ENCODE measurements around the gene ZNF536.

Gene ZNF536

GRCh38 chr19:30357580-30357954, 14.6 kb upstream of the ZNF536 start:
- H3K79me2 ChIP-seq (ENCODE audit: control insufficient read depth, insufficient read depth, low read length, unreplicated experiment): no peaks in the 10 kb centered on the region
- no peak overlapping the region for H3K4me3 ChIP-seq (ENCODE audit: low read depth, low read length)
- H3K4me1 ChIP-seq (ENCODE audit: control insufficient read depth, insufficient read depth, low read length, unreplicated experiment): no peaks in the 10 kb centered on the region
- no peak overlapping the region for H2AFZ ChIP-seq (ENCODE audit: low read length, unreplicated experiment)
- H3K27ac ChIP-seq (ENCODE audit: low read depth, low read length): no peak overlapping the region
- no peaks in the 10 kb centered on the region for H3K27me3 ChIP-seq (ENCODE audit: insufficient read depth, low read length)
- no peaks in the 10 kb centered on the region for H3K36me3 ChIP-seq (ENCODE audit: insufficient read depth, low read length)

DNA sequence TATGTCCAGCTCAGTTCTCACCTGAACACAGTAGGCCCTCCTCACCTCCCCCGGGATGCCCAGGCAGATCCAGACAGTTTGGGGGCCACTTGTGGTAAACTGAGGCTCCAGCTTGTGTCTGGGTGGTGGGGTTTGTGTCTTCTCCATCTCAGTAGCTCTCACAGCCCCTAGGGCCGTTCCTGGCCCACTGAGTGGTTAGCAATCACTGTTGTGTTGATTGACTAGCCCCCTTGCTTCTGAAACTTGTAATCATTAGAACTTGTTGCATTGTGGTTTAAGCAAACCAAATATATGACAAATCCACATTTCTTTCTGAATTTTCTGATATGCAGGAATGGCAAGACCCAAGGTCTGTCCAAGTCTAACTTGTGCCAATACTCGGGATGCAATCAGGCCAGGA, 13.9 kb upstream of the ZNF536 start:
- Histone ChIP-seq H3K4me1 (ENCODE audit: control insufficient read depth, insufficient read depth, low read length, unreplicated experiment) (no peaks in the 10 kb centered on the region), H3K79me2 (ENCODE audit: control insufficient read depth, insufficient read depth, low read length, unreplicated experiment) (no peaks in the 10 kb centered on the region), H2AFZ (ENCODE audit: low read length, unreplicated experiment) (no peak overlapping the region), H3K4me3 (ENCODE audit: low read depth, low read length) (no peak overlapping the region), H3K27me3 (ENCODE audit: insufficient read depth, low read length) (no peaks in the 10 kb centered on the region), H3K27ac (ENCODE audit: low read depth, low read length) (no peak overlapping the region), H3K36me3 (ENCODE audit: insufficient read depth, low read length) (no peaks in the 10 kb centered on the region)

GRCh38 chr19:30358821-30359580, 13.2 kb upstream of the ZNF536 start:
- Histone ChIP-seq H3K4me3 (ENCODE audit: low read depth, low read length) (no peak overlapping the region), H3K27me3 (ENCODE audit: insufficient read depth, low read length) (no peaks in the 10 kb centered on the region), H3K36me3 (ENCODE audit: insufficient read depth, low read length) (no peaks in the 10 kb centered on the region), H2AFZ (ENCODE audit: low read length, unreplicated experiment) (no peak overlapping the region), H3K4me1 (ENCODE audit: control insufficient read depth, insufficient read depth, low read length, unreplicated experiment) (no peaks in the 10 kb centered on the region), H3K79me2 (ENCODE audit: control insufficient read depth, insufficient read depth, low read length, unreplicated experiment) (no peaks in the 10 kb centered on the region), H3K27ac (ENCODE audit: low read depth, low read length) (no peak overlapping the region)

- no peak overlapping the region for H2AFZ ChIP-seq (ENCODE audit: low read length, unreplicated experiment)
- no peaks in the 10 kb centered on the region for H3K79me2 ChIP-seq (ENCODE audit: control insufficient read depth, insufficient read depth, low read length, unreplicated experiment)
- no peaks in the 10 kb centered on the region for H3K27me3 ChIP-seq (ENCODE audit: insufficient read depth, low read length)
- no peaks in the 10 kb centered on the region for H3K36me3 ChIP-seq (ENCODE audit: insufficient read depth, low read length)
- H3K4me3 ChIP-seq (ENCODE audit: low read depth, low read length): no peak overlapping the region
- no peak overlapping the region for H3K27ac ChIP-seq (ENCODE audit: low read depth, low read length)
- no peaks in the 10 kb centered on the region for H3K4me1 ChIP-seq (ENCODE audit: control insufficient read depth, insufficient read depth, low read length, unreplicated experiment)
Observed at GRCh38 chr19:30359936-30360335, 12.2 kb upstream of the ZNF536 start.

GRCh38 chr19:30360376-30361106, 11.6 kb upstream of the ZNF536 start:
- H3K27me3 ChIP-seq (ENCODE audit: insufficient read depth, low read length): no peaks in the 10 kb centered on the region
- H3K27ac ChIP-seq (ENCODE audit: low read depth, low read length): no peak overlapping the region
- H3K4me1 ChIP-seq (ENCODE audit: control insufficient read depth, insufficient read depth, low read length, unreplicated experiment): no peaks in the 10 kb centered on the region
- no peak overlapping the region for H3K4me3 ChIP-seq (ENCODE audit: low read depth, low read length)
- H3K79me2 ChIP-seq (ENCODE audit: control insufficient read depth, insufficient read depth, low read length, unreplicated experiment): no peaks in the 10 kb centered on the region
- H3K36me3 ChIP-seq (ENCODE audit: insufficient read depth, low read length): no peaks in the 10 kb centered on the region
- H2AFZ ChIP-seq (ENCODE audit: low read length, unreplicated experiment): no peak overlapping the region

GRCh38 chr19:30361107-30361447, 11.1 kb upstream of the ZNF536 start:
- H3K4me1 ChIP-seq (ENCODE audit: control insufficient read depth, insufficient read depth, low read length, unreplicated experiment): no peaks in the 10 kb centered on the region
- no peak overlapping the region for H3K27ac ChIP-seq (ENCODE audit: low read depth, low read length)

DNA sequence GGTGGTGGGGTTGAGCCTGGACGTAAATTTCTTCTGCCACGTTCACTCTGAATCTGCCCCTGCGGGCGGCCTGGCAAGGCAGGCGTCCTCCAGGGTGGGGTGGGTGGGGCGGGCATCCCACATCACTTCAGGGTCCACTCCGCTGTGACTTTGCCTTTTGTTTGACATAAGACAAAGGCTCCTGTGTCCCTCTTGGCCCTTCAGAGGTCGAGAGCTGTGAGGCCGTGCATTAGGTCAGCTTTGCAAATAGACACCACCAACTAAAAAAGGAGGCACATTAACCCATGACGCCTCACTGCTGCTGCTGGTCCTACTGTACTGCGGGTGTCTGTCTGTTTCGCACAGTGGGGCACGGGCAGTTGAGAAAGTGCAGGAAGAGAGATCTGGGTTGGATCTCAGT, 10.5 kb upstream of the ZNF536 start:
- Histone ChIP-seq H2AFZ (ENCODE audit: low read length, unreplicated experiment) (no peak overlapping the region), H3K4me3 (ENCODE audit: low read depth, low read length) (no peak overlapping the region), H3K79me2 (ENCODE audit: control insufficient read depth, insufficient read depth, low read length, unreplicated experiment) (no peaks in the 10 kb centered on the region), H3K36me3 (ENCODE audit: insufficient read depth, low read length) (no peaks in the 10 kb centered on the region), H3K4me1 (ENCODE audit: control insufficient read depth, insufficient read depth, low read length, unreplicated experiment) (no peaks in the 10 kb centered on the region), H3K27ac (ENCODE audit: low read depth, low read length) (no peak overlapping the region), H3K27me3 (ENCODE audit: insufficient read depth, low read length) (no peaks in the 10 kb centered on the region)

More at GRCh38 chr19:30361107-30361447, 11.1 kb upstream of the ZNF536 start:
- Histone ChIP-seq H2AFZ (ENCODE audit: low read length, unreplicated experiment) (no peak overlapping the region), H3K4me3 (ENCODE audit: low read depth, low read length) (no peak overlapping the region), H3K27me3 (ENCODE audit: insufficient read depth, low read length) (no peaks in the 10 kb centered on the region), H3K36me3 (ENCODE audit: insufficient read depth, low read length) (no peaks in the 10 kb centered on the region), H3K79me2 (ENCODE audit: control insufficient read depth, insufficient read depth, low read length, unreplicated experiment) (no peaks in the 10 kb centered on the region)

DNA sequence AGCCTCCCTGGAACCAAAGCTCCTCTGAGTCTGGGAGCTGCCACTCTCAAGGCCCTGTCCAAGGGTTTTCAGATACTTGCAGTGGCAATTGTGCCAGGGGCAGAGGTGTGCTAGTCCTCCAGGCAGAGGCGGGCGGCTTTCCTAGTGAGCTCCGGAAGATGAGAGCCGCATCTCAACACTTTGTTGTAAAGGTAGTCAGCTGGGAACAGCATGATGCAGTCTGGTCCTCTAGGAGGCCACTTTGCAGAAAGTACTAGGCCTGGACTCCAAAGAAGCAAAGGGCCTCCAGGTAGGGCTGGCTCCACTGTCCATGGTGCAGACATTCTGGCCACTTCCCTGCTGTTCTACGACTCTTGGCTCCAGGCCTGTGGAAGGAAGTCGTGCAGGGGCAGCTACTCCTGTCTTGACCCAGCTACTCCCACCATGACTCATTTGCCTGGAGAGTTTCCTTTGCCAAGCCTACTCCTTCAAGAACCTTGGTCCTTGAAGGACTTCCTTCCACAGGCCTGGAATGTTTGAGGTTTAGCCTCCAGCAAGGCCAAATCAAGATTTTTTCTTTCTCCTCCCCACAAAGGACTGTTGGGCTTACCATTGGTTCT, 9.9 kb upstream of the ZNF536 start:
- Histone ChIP-seq H3K27ac (ENCODE audit: low read depth, low read length) (no peak overlapping the region), H3K4me3 (ENCODE audit: low read depth, low read length) (no peak overlapping the region), H3K36me3 (ENCODE audit: insufficient read depth, low read length) (no peaks in the 10 kb centered on the region), H3K27me3 (ENCODE audit: insufficient read depth, low read length) (no peaks in the 10 kb centered on the region), H3K4me1 (ENCODE audit: control insufficient read depth, insufficient read depth, low read length, unreplicated experiment) (no peaks in the 10 kb centered on the region), H3K79me2 (ENCODE audit: control insufficient read depth, insufficient read depth, low read length, unreplicated experiment) (no peaks in the 10 kb centered on the region), H2AFZ (ENCODE audit: low read length, unreplicated experiment) (no peak overlapping the region)

GRCh38 chr19:30363073-30363472, 9.1 kb upstream of the ZNF536 start:
- no peaks in the 10 kb centered on the region for H3K36me3 ChIP-seq (ENCODE audit: insufficient read depth, low read length)
- no peak overlapping the region for H3K4me3 ChIP-seq (ENCODE audit: low read depth, low read length)
- no peak overlapping the region for H3K27ac ChIP-seq (ENCODE audit: low read depth, low read length)
- H3K27me3 ChIP-seq (ENCODE audit: insufficient read depth, low read length): no peaks in the 10 kb centered on the region
- no peaks in the 10 kb centered on the region for H3K79me2 ChIP-seq (ENCODE audit: control insufficient read depth, insufficient read depth, low read length, unreplicated experiment)
- no peak overlapping the region for H2AFZ ChIP-seq (ENCODE audit: low read length, unreplicated experiment)
- H3K4me1 ChIP-seq (ENCODE audit: control insufficient read depth, insufficient read depth, low read length, unreplicated experiment): no peaks in the 10 kb centered on the region

DNA sequence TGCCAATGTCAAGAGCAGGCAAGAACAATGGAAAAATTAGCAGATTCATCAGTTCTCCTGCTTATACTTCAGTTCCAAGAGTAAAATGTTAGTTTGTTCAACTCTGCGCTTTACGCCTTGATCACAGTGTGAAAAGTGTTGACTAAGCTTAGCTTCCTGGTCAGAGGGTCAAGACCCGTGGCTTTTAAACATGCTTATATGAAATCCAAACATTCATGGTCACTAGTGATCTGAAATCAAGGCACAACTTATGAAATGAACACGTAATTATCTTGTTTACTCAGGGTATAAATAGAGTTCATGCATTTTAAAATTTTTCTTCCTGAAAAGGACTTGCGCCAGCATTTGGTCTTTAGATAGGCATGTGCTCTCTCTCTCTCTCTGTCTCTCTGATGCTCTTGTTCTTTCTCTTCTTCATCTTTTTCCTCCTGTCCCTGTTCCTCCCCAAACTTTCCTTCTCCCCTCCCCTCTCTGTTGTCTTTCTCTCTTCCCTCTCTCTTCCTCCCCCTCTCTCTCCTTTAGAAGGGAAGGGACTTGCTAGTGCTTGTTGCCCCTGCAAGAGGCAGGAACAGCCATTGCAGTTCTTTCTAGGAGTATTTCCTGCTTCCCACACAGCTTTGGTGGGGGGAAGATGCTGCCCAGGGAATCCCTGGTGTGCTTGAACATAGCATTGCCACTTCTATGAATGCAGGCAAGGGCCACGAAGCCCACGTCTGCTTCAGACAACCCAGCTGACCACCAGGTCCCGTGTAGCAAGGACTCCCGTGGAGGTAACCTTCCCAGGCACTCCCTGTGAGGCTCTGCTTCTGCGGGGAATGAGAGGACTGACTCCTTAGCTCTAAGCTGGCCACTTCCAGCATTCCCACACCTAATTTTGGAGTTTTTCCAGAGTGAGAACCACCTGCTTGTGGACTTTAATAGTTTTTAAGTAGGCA, 7.1 kb upstream of the ZNF536 start:
- H3K36me3 ChIP-seq (ENCODE audit: insufficient read depth, low read length): no peaks in the 10 kb centered on the region
- no peak overlapping the region for H3K27ac ChIP-seq (ENCODE audit: low read depth, low read length)
- H3K4me3 ChIP-seq (ENCODE audit: low read depth, low read length): no peak overlapping the region
- no peaks in the 10 kb centered on the region for H3K27me3 ChIP-seq (ENCODE audit: insufficient read depth, low read length)
- H2AFZ ChIP-seq (ENCODE audit: low read length, unreplicated experiment): no peak overlapping the region
- H3K4me1 ChIP-seq (ENCODE audit: control insufficient read depth, insufficient read depth, low read length, unreplicated experiment): no peaks in the 10 kb centered on the region
- H3K79me2 ChIP-seq (ENCODE audit: control insufficient read depth, insufficient read depth, low read length, unreplicated experiment): no peaks in the 10 kb centered on the region

Data from ACC112 (cell line).